ENCODE results near the gene MYO15A. TPM values are rescaled to one million over a fixed set of nuclear protein-coding genes. Genes with fewer than 3 reads are reported as not detected.

Gene MYO15A
- total RNA-seq, 2 experiments from 2014 or later, result 0.34 TPM

GRCh38 chr17:18167421-18167820 is 58.9 kb downstream of the MYO15A start:
- no peaks in the 10 kb centered on the region for H3K9me3 Mint-ChIP-seq (ENCODE audit: insufficient read depth)
- H3K4me1 Mint-ChIP-seq (ENCODE audit: low read depth), result no peaks in the 10 kb centered on the region
- H3K4me3 Mint-ChIP-seq, result no peak overlapping the region
- H3K27ac Mint-ChIP-seq, result no peak overlapping the region
- H3K36me3 Mint-ChIP-seq (ENCODE audit: low read depth), result no peaks in the 10 kb centered on the region
- DNase-seq (no peak), ATAC-seq (no peak)
- CTCF ChIA-PET, result interaction anchor here (1.0 kb wide), 1 partner anchor 23 kb away, joined by 3 read pairs; no protein-coding TSS in a partner anchor
- POLR2A ChIA-PET, result interaction anchor here (0.6 to 0.8 kb wide), 2 partner anchors 16 to 886 kb away, joined by 3 read pairs; partner anchors contain the start of genes ALKBH5 and COPS3
- H3K27me3 Mint-ChIP-seq (ENCODE audit: low read depth), result no peaks in the 10 kb centered on the region

- Mint-ChIP-seq H3K27me3 (ENCODE audit: low read depth) (no peaks in the 10 kb centered on the region), H3K27ac (no peak overlapping the region), H3K36me3 (ENCODE audit: low read depth) (no peaks in the 10 kb centered on the region), H3K9me3 (ENCODE audit: insufficient read depth) (no peaks in the 10 kb centered on the region), H3K4me3 (no peak overlapping the region), H3K4me1 (ENCODE audit: low read depth) (no peaks in the 10 kb centered on the region)
- ChIA-PET CTCF (interaction anchor here (0.7 kb wide), 1 partner anchor 9 kb away, joined by 3 read pairs; no protein-coding TSS in a partner anchor), POLR2A (interaction anchor here (1.1 kb wide), 1 partner anchor 10 kb away, joined by 3 read pairs; the partner anchor contains the start of gene ALKBH5)
- DNase-seq (no peak), ATAC-seq (no peak)
Measured at GRCh38 chr17:18172531-18173278, 64.1 kb downstream of the MYO15A start.

- H3K4me3 Mint-ChIP-seq, result no peak overlapping the region
- no peaks in the 10 kb centered on the region for H3K9me3 Mint-ChIP-seq (ENCODE audit: insufficient read depth)
- H3K4me1 Mint-ChIP-seq (ENCODE audit: low read depth), result no peaks in the 10 kb centered on the region
- no peaks in the 10 kb centered on the region for H3K27me3 Mint-ChIP-seq (ENCODE audit: low read depth)
- POLR2A ChIA-PET, result no interaction called here
- DNase-seq (no peak), ATAC-seq (no peak)
- H3K36me3 Mint-ChIP-seq (ENCODE audit: low read depth), result no peaks in the 10 kb centered on the region
- CTCF ChIA-PET, result no interaction called here
- no peak overlapping the region for H3K27ac Mint-ChIP-seq
Measured at GRCh38 chr17:18173740-18174139, 65.2 kb downstream of the MYO15A start.

- no peak overlapping the region for H3K4me3 Mint-ChIP-seq
- H3K9me3 Mint-ChIP-seq (ENCODE audit: insufficient read depth), result no peaks in the 10 kb centered on the region
- H3K27ac Mint-ChIP-seq, result no peak overlapping the region
- H3K4me1 Mint-ChIP-seq (ENCODE audit: low read depth), result peaks cover 8% of the 10 kb centered on the region
- DNase-seq, result no peak
- ChIA-PET CTCF (no interaction called here), POLR2A (no interaction called here)
- no peaks in the 10 kb centered on the region for H3K36me3 Mint-ChIP-seq (ENCODE audit: low read depth)
- no peaks in the 10 kb centered on the region for H3K27me3 Mint-ChIP-seq (ENCODE audit: low read depth)
- no peak for ATAC-seq
Measured at GRCh38 chr17:18176176-18176575, 67.6 kb downstream of the MYO15A start.

- Mint-ChIP-seq H3K27me3 (ENCODE audit: low read depth) (no peaks in the 10 kb centered on the region), H3K4me1 (ENCODE audit: low read depth) (peaks cover 17% of the 10 kb centered on the region), H3K36me3 (ENCODE audit: low read depth) (no peaks in the 10 kb centered on the region), H3K27ac (no peak overlapping the region), H3K4me3 (no peak overlapping the region), H3K9me3 (ENCODE audit: insufficient read depth) (no peaks in the 10 kb centered on the region)
- DNase-seq (no peak), ATAC-seq (no peak)
- ChIA-PET CTCF (no interaction called here), POLR2A (interaction anchor here (0.9 kb wide), 1 partner anchor 12 kb away, joined by 3 read pairs; no protein-coding TSS in a partner anchor)
Measured at GRCh38 chr17:18177133-18177532, 68.6 kb downstream of the MYO15A start.

DNA sequence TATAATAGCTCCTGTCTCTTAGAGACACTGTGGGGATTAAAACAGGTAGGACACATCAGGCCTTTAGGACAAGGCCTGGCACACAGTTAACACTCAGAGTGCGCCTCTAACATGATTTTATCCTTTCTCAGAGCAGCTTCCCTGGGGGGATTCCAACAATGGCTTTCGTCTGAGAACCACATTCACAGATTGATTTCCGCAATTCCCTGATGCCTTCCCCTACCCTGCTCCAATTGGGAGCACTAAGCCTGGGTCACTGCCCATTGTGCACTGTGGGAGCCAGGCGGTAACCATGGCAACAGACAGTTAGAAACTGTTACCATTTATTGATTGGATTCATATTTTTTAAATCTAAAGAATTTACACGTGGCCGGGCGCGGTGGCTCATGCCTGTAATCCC is 69.2 kb downstream of the MYO15A start:
- H3K4me3 Mint-ChIP-seq, result no peak overlapping the region
- peaks cover 19% of the 10 kb centered on the region for H3K4me1 Mint-ChIP-seq (ENCODE audit: low read depth)
- ChIA-PET POLR2A (interaction anchor here (0.9 kb wide), 1 partner anchor 12 kb away, joined by 3 read pairs; no protein-coding TSS in a partner anchor), CTCF (no interaction called here)
- H3K9me3 Mint-ChIP-seq (ENCODE audit: insufficient read depth), result no peaks in the 10 kb centered on the region
- no peaks in the 10 kb centered on the region for H3K36me3 Mint-ChIP-seq (ENCODE audit: low read depth)
- H3K27ac Mint-ChIP-seq, result no peak overlapping the region
- no peak for ATAC-seq
- no peaks in the 10 kb centered on the region for H3K27me3 Mint-ChIP-seq (ENCODE audit: low read depth)
- DNase-seq, result no peak

DNA sequence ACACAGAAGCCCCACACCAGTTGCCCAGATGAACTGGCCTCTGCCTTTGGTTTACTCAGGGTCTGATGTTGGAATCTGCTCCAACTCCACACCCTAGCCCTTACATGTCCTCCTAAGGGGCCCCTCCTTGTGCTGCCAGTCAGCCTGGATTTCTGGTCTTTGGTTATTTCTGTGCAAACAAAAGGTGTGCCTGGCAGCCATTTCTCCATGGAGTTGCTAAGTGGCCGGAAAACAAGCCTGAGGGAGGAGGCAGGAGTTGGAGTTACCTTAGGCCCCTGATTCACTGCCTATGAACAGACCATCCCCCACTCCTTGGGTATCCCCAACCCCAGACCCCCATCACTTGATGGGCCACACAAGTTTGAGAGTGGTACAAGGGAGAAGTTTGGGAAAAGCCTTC is 70.6 kb downstream of the MYO15A start:
- H3K9me3 Mint-ChIP-seq (ENCODE audit: insufficient read depth), result no peaks in the 10 kb centered on the region
- H3K4me1 Mint-ChIP-seq (ENCODE audit: low read depth), result peaks cover 21% of the 10 kb centered on the region
- ATAC-seq (no peak), DNase-seq (no peak)
- H3K27ac Mint-ChIP-seq, result no peak overlapping the region
- CTCF ChIA-PET, result no interaction called here
- H3K36me3 Mint-ChIP-seq (ENCODE audit: low read depth), result no peaks in the 10 kb centered on the region
- H3K4me3 Mint-ChIP-seq, result no peak overlapping the region
- no peaks in the 10 kb centered on the region for H3K27me3 Mint-ChIP-seq (ENCODE audit: low read depth)
- POLR2A ChIA-PET, result no interaction called here

GRCh38 chr17:18179804-18180203 is 71.2 kb downstream of the MYO15A start:
- Mint-ChIP-seq H3K36me3 (ENCODE audit: low read depth) (peaks cover 5% of the 10 kb centered on the region), H3K9me3 (ENCODE audit: insufficient read depth) (no peaks in the 10 kb centered on the region), H3K4me1 (ENCODE audit: low read depth) (peaks cover 22% of the 10 kb centered on the region), H3K4me3 (no peak overlapping the region), H3K27me3 (ENCODE audit: low read depth) (no peaks in the 10 kb centered on the region), H3K27ac (no peak overlapping the region)
- CTCF ChIA-PET, result no interaction called here
- POLR2A ChIA-PET, result no interaction called here
- ATAC-seq, result no peak
- no peak for DNase-seq

- ChIA-PET CTCF (interaction anchor here (0.6 to 1.4 kb wide), 2 partner anchors 9 to 23 kb away, joined by 3 read pairs; no protein-coding TSS in a partner anchor), POLR2A (interaction anchor here (3.8 kb wide), 1 partner anchor 11 kb away, joined by 15 read pairs; no protein-coding TSS in a partner anchor)
- no peak for ATAC-seq
- peak overlapping the region; percentile 95 for H3K4me3 Mint-ChIP-seq
- H3K9me3 Mint-ChIP-seq (ENCODE audit: insufficient read depth), result no peaks in the 10 kb centered on the region
- H3K4me1 Mint-ChIP-seq (ENCODE audit: low read depth), result peaks cover 35% of the 10 kb centered on the region
- H3K36me3 Mint-ChIP-seq (ENCODE audit: low read depth), result peaks cover 21% of the 10 kb centered on the region
- H3K27me3 Mint-ChIP-seq (ENCODE audit: low read depth), result no peaks in the 10 kb centered on the region
- peak overlapping the region; percentile 100 for H3K27ac Mint-ChIP-seq
- no peak for DNase-seq
Measured at GRCh38 chr17:18181358-18181757, 72.8 kb downstream of the MYO15A start.

GRCh38 chr17:18182110-18182977 is 73.8 kb downstream of the MYO15A start:
- peak; percentile 31 for DNase-seq
- Mint-ChIP-seq H3K4me1 (ENCODE audit: low read depth) (peaks cover 45% of the 10 kb centered on the region), H3K27me3 (ENCODE audit: low read depth) (no peaks in the 10 kb centered on the region), H3K9me3 (ENCODE audit: insufficient read depth) (no peaks in the 10 kb centered on the region), H3K36me3 (ENCODE audit: low read depth) (peaks cover 30% of the 10 kb centered on the region), H3K4me3 (peak overlapping the region; percentile 95), H3K27ac (peak overlapping the region; percentile 100)
- ChIA-PET POLR2A (interaction anchor here (0.8 to 3.8 kb wide), 8 partner anchors 10 to 209 kb away, joined by 3 to 15 read pairs (median 4); partner anchors contain the start of genes DRC3, SMCR8, TOM1L2 and TOP3A), CTCF (interaction anchor here (1.1 to 4.1 kb wide), 9 partner anchors 11 to 444 kb away, joined by 3 to 19 read pairs (median 4); no protein-coding TSS in a partner anchor)
- no peak for ATAC-seq

- H3K27me3 Mint-ChIP-seq (ENCODE audit: low read depth), result no peaks in the 10 kb centered on the region
Measured at GRCh38 chr17:18182978-18183333, 74.4 kb downstream of the MYO15A start.

More at GRCh38 chr17:18182978-18183333, 74.4 kb downstream of the MYO15A start:
- Mint-ChIP-seq H3K4me1 (ENCODE audit: low read depth) (peaks cover 51% of the 10 kb centered on the region), H3K27ac (peak overlapping the region; percentile 100), H3K9me3 (ENCODE audit: insufficient read depth) (no peaks in the 10 kb centered on the region), H3K36me3 (ENCODE audit: low read depth) (peaks cover 37% of the 10 kb centered on the region), H3K4me3 (peak overlapping the region; percentile 95)
- ATAC-seq (peak; percentile 49), DNase-seq (peak; percentile 86)
- CTCF ChIA-PET, result interaction anchor here (1.1 to 4.1 kb wide), 8 partner anchors 11 to 443 kb away, joined by 3 to 19 read pairs (median 4); no protein-coding TSS in a partner anchor
- POLR2A ChIA-PET, result interaction anchor here (0.7 to 3.8 kb wide), 9 partner anchors 10 to 210 kb away, joined by 3 to 15 read pairs (median 4); partner anchors contain the start of genes DRC3, SMCR8, TOM1L2 and TOP3A
